IPS-15b (cell line): ENCODE measurements around the gene SEMA4D.

Experiments
- H3K27me3 ChIP-seq: one replicate; pipeline ENCODE4 v1.6.1; 2013; ENCODE audit warnings: low read length; ENCODE audit not compliant: control insufficient read depth, insufficient read depth
- H3K36me3 ChIP-seq: one replicate; pipeline ENCODE4 v1.6.1; 2013; ENCODE audit warnings: low read length; ENCODE audit not compliant: control insufficient read depth, insufficient read depth
- H3K4me1 ChIP-seq: one replicate; pipeline ENCODE4 v1.6.1; 2013; ENCODE audit warnings: mild to moderate bottlenecking, low read length; ENCODE audit not compliant: control insufficient read depth, insufficient read depth
- H3K4me3 ChIP-seq: one replicate; pipeline ENCODE4 v1.5.1; 2013; ENCODE audit warnings: low read depth, low read length
- H3K9ac ChIP-seq: one replicate; pipeline ENCODE4 v1.6.1; 2013; ENCODE audit warnings: low read depth, mild to moderate bottlenecking, low read length
- H3K9me3 ChIP-seq: one replicate; pipeline ENCODE4 v1.6.1; 2013; ENCODE audit warnings: mild to moderate bottlenecking, low read length; ENCODE audit not compliant: control insufficient read depth, insufficient read depth

The SEMA4D gene

GRCh38 chr9:89497978-89498851 is at the start of gene SEMA4D:
Gene SEMA4D, minus strand, starts transcription at chr9:89498113. Its CDS starts 92,657 bp downstream, at chr9:89405456.
- Histone ChIP-seq H3K4me3 (peak within 1 kb of the TSS; percentile 69), H3K9me3 (no peaks in the 10 kb centered on the region), H3K36me3 (no peaks in the 10 kb centered on the region), H3K9ac (no peak within 1 kb of the TSS), H3K4me1 (peaks cover 21% of the 10 kb centered on the region), H3K27me3 (no peaks in the 10 kb centered on the region)

GRCh38 chr9:89547000-89547399 is 49.1 kb upstream of the SEMA4D start:
- no peaks in the 10 kb centered on the region for H3K4me1 ChIP-seq
- no peak overlapping the region for H3K4me3 ChIP-seq
- H3K9ac ChIP-seq: no peak overlapping the region
- no peaks in the 10 kb centered on the region for H3K27me3 ChIP-seq
- no peaks in the 10 kb centered on the region for H3K36me3 ChIP-seq
- H3K9me3 ChIP-seq: peaks cover 4% of the 10 kb centered on the region

DNA sequence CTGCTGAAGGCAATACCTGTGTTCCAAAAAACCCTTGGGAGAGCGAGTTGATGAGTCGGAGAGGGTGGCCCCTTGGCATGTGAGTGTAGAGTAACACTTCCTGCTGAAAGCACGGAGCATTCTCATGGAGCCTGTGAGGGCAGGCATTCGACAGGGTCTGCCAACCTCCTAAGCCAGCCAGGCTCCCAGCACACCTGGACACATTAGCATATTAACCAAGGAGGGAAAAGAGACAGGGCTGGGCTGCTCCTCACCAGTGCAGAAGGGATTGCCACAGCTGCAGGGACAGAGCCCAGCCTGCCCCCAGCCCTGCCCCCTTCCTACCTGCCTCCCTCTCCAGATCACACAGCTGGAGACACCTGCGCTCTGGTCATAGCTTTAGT is 46.4 kb upstream of the SEMA4D start:
- Histone ChIP-seq H3K27me3 (no peaks in the 10 kb centered on the region), H3K4me3 (no peak overlapping the region), H3K9me3 (peaks cover 4% of the 10 kb centered on the region), H3K4me1 (no peaks in the 10 kb centered on the region), H3K36me3 (no peaks in the 10 kb centered on the region), H3K9ac (no peak overlapping the region)

DNA sequence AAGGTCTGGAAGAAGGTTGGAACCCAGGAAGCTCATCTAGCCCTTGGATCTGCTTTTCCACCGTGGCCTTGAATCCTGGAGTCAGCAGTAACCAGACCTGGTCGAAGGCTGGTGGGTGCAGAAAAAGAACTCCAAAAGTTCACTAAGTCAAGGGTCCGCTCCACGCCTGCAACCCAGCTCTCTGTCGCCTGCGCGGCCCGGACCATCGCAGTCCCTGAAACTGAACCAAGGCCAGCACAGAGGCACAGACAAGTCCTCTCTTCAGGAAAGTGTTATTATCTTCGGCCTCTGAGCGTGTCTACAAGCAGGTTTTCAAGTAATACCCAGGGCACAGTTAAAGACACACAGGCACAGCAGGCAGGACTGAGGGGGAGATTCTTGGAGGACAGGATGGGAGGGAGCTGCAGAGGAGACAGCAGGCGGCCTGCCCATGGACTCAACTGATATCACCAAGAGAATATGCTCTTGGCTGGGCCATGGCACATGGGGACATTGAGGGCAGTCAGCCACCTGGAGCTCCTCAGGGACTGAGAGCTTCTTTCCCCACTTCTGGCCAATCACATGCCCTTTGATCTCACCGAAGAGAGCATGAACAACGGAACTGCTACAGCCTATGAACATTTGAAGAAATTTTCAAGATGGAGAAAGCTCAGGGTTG is 45.8 kb upstream of the SEMA4D start:
- H3K9ac ChIP-seq: no peak overlapping the region
- no peak overlapping the region for H3K4me3 ChIP-seq
- H3K9me3 ChIP-seq: peaks cover 4% of the 10 kb centered on the region
- no peaks in the 10 kb centered on the region for H3K27me3 ChIP-seq
- H3K4me1 ChIP-seq: no peaks in the 10 kb centered on the region
- no peaks in the 10 kb centered on the region for H3K36me3 ChIP-seq

GRCh38 chr9:89543111-89543510 is 45.2 kb upstream of the SEMA4D start:
- H3K9me3 ChIP-seq: peaks cover 4% of the 10 kb centered on the region
- no peak overlapping the region for H3K9ac ChIP-seq
- no peak overlapping the region for H3K4me3 ChIP-seq
- no peaks in the 10 kb centered on the region for H3K27me3 ChIP-seq
- H3K4me1 ChIP-seq: no peaks in the 10 kb centered on the region
- H3K36me3 ChIP-seq: no peaks in the 10 kb centered on the region

DNA sequence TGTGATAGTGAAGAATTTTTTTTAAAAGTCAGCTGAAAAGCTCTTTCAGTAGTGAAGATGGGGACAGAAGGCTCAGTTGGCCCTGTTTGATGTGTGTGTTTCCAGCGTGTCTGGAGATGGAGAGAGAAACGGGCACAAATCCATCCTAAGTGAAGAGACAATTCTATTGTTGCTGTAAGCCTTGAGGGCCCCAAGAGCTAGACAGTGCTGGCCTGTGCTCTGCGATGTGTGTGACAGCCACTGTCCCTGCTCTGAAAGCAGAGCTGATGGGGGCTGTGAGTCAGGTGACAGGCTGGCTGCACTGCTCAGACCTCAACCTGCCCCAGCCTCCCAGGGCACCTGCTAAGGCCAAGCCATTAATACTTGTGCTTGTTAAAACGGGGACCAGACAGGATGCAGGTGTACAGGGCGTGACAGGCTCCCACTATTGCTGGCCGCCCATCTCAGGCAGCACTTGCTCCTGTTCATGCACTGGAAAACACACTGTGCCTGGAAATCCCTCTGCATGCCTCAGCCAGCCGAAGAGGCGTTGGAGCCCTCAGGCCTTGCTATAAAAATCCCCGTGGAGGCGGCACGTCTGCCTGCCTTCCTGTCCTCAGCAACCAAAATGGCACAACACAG is 44.6 kb upstream of the SEMA4D start:
- Histone ChIP-seq H3K9me3 (peaks cover 4% of the 10 kb centered on the region), H3K4me3 (no peak overlapping the region), H3K27me3 (no peaks in the 10 kb centered on the region), H3K4me1 (no peaks in the 10 kb centered on the region), H3K9ac (no peak overlapping the region), H3K36me3 (no peaks in the 10 kb centered on the region)

GRCh38 chr9:89541798-89542197 is 43.9 kb upstream of the SEMA4D start:
- Histone ChIP-seq H3K4me3 (no peak overlapping the region), H3K36me3 (no peaks in the 10 kb centered on the region), H3K9me3 (peaks cover 4% of the 10 kb centered on the region), H3K9ac (no peak overlapping the region), H3K27me3 (no peaks in the 10 kb centered on the region), H3K4me1 (no peaks in the 10 kb centered on the region)

DNA sequence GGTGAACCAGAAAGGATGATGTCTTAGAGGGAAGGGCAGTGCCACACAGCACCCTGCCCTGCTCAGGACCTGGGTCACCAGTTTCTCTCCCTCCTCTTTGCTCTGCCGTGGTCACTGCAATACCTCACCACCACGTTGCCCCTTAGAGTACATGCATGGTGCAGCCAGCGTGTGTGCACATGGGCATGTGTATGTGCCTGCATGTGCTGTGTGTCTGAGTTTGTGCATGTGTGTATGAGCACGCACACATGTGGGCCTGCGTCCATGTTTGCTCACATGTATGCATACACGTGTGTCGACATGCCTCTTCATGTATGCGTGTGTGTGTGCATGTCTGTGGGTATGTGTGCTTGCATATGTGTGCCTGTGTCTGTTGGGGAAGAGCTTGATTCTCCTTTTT is 41.5 kb upstream of the SEMA4D start:
- Histone ChIP-seq H3K4me1 (no peaks in the 10 kb centered on the region), H3K27me3 (no peaks in the 10 kb centered on the region), H3K9me3 (no peaks in the 10 kb centered on the region), H3K36me3 (no peaks in the 10 kb centered on the region), H3K9ac (no peak overlapping the region), H3K4me3 (no peak overlapping the region)

DNA sequence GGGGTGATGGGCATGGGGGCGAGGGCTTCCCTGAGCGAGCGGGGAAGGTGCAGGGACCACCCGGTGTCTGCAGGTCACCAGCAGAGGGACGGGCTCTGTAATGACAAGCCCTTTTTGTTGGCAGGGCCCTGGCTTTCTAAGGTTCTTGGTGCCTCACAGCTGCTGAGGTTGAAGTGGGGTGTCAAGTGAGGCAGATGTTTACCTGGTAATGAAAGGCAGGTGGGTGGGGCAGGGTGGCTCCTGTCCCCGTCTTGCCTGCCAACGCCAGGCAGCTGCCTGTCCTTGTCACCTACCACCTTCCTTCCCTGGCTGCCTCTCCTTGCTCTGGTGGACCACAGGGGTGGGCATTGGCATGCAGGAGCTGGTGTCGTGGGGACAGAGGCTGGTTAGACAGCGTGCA is 41.0 kb upstream of the SEMA4D start:
- no peaks in the 10 kb centered on the region for H3K27me3 ChIP-seq
- no peaks in the 10 kb centered on the region for H3K36me3 ChIP-seq
- H3K9ac ChIP-seq: no peak overlapping the region
- H3K4me3 ChIP-seq: no peak overlapping the region
- no peaks in the 10 kb centered on the region for H3K9me3 ChIP-seq
- H3K4me1 ChIP-seq: no peaks in the 10 kb centered on the region

- Histone ChIP-seq H3K4me1 (no peaks in the 10 kb centered on the region), H3K4me3 (no peak overlapping the region), H3K36me3 (no peaks in the 10 kb centered on the region), H3K9me3 (no peaks in the 10 kb centered on the region), H3K27me3 (no peaks in the 10 kb centered on the region), H3K9ac (no peak overlapping the region)
Measured at GRCh38 chr9:89537166-89537565, 39.3 kb upstream of the SEMA4D start.

- no peaks in the 10 kb centered on the region for H3K36me3 ChIP-seq
- no peaks in the 10 kb centered on the region for H3K27me3 ChIP-seq
- H3K4me1 ChIP-seq: no peaks in the 10 kb centered on the region
- H3K9ac ChIP-seq: no peak overlapping the region
- no peaks in the 10 kb centered on the region for H3K9me3 ChIP-seq
- H3K4me3 ChIP-seq: no peak overlapping the region
Measured at GRCh38 chr9:89536600-89536999, 38.7 kb upstream of the SEMA4D start.

GRCh38 chr9:89536145-89536574 is 38.2 kb upstream of the SEMA4D start:
- H3K4me1 ChIP-seq: no peaks in the 10 kb centered on the region
- no peak overlapping the region for H3K4me3 ChIP-seq
- H3K9me3 ChIP-seq: no peaks in the 10 kb centered on the region
- H3K27me3 ChIP-seq: no peaks in the 10 kb centered on the region
- H3K9ac ChIP-seq: no peak overlapping the region
- no peaks in the 10 kb centered on the region for H3K36me3 ChIP-seq
